Stimulated activated CD4-positive, alpha-beta T cell treated with anti-CD3 and anti-CD28 coated beads, Interleukin-15, amount 100 ng/mL, for 48 hours (primary cell): ENCODE measurements around the gene HSF2.

ENCODE experiments used
- DNase-seq, 2 donors: peaks; one replicate each; pipeline ENCODE4 v3.0.0-alpha.2; 2020; ENCODE audit warnings: low read depth in 2 of 2

Gene HSF2

GRCh38 chr6:122394016-122394415 lies 5.4 kb upstream of the HSF2 start:
- no peak for DNase-seq

DNA sequence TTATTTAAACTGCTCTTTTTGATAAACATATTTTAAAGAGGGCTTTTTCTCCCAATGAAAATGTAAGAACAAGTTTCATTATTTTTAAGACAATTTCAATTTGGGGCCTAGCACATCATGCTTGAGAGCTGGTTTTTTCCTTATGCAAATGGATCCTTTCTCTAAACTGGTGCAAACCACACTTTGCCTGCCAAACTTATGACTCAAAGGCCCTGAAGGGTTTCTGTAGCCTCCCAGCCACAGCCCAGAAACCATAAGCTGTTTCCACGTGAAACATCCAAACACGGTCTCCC lies 451 bp upstream of the HSF2 start:
- DNase-seq: no peak

DNA sequence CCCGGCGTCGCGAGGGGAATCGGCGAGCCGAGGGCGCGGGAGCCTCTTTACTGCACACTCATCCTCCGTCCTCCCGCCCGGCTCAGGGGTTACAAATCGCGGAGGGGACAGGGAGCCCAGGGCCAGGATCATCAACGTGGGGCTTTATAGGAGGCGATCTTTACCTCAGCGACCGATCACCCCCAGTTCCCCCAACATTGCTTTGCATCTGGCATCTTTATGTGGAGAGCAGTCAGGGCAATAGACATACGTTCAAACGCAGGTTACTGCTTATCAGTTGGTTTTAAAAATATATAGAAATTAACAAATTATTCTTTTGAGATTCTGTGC lies 634 bp downstream of the HSF2 start:
- no peak for DNase-seq

GRCh38 chr6:122400462-122401089 lies 1.1 kb downstream of the HSF2 start:
- no peak for DNase-seq

GRCh38 chr6:122401104-122401503 lies 1.7 kb downstream of the HSF2 start:
- no peak for DNase-seq

- DNase-seq: no peak
Measured at GRCh38 chr6:122404444-122404843, 5.0 kb downstream of the HSF2 start.

GRCh38 chr6:122405417-122405816 lies 6.0 kb downstream of the HSF2 start:
- DNase-seq: no peak

- DNase-seq: no peak
Measured at GRCh38 chr6:122406187-122406586, 6.7 kb downstream of the HSF2 start.

- DNase-seq: no peak
Measured at GRCh38 chr6:122407712-122408111, 8.3 kb downstream of the HSF2 start.

GRCh38 chr6:122408240-122408639 lies 8.8 kb downstream of the HSF2 start:
- no peak for DNase-seq

DNA sequence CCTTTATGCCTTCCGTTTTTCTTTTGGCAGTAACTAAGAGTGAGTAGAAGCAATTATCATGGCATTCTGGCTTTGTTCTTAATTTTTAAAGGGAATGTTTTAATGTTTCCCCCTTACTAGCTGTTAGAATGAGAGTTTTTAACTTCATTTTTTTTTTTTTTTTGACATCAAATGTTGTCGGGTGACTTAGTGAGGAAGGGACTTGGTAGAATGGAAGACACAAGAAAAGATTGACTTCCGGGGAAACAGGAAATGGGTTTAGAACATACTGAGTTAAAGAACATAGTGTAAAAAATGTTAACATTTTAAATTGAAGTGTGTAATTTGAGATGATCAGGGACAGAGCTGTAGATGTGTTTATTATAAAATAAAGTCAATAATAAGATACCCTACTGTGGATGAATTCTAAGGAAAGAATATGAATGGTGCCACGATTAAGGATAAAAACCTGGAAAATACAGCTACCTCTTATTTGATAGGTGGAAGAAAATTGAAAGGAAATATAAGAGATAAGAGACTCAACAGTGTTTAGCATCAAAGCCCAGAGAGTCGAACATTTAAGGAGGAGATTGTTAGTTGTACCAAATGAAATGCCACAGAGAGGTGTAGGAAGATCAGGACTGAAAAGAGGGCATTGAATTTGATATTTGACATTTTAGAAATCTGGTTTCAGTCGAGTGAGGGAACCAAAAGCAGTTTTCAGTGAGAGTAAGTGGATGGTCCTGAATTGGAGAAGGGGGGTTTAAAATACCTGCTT lies 9.4 kb downstream of the HSF2 start:
- DNase-seq: no peak

DNA sequence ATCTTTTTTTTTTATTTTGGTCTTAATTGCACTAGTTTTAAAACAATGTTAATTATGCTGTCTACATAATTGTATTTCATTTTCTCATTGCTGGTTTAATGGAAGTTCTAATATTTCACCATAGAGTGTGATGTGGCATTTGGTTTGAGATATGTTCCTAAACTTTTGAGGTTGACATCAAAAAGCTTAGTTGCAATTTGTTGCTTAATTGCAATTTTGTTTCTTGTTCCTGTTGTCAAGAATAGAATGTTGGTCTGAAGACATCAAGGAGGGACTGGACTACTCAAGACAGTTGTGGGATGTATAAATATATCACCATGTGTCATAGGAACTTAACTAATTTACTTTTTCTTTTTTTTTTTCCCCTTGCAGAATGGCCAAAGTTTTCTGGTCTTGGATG lies 12.5 kb downstream of the HSF2 start:
- DNase-seq: no peak

DNA sequence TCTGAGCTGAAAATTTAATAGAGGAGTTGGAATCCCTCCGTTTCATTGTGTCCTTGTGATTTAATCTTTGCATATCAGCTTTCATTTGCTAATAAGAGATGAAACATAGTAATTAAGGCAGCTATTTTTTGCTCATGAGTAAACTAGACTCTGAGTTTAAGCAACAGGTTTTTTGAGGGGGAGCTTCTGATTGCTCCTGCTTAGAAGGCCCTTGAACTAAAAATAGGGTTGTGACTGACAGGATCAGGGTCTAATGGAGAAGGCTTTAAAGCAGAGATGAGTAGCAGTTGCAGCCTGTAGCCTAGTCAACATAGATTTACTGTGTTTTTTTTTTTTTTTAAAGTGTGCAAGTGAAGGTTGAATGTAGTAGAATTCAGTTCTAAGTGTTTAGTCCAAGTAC lies 17.4 kb downstream of the HSF2 start:
- no peak for DNase-seq

GRCh38 chr6:122422003-122422402 lies 22.6 kb downstream of the HSF2 start:
- DNase-seq: no peak

DNA sequence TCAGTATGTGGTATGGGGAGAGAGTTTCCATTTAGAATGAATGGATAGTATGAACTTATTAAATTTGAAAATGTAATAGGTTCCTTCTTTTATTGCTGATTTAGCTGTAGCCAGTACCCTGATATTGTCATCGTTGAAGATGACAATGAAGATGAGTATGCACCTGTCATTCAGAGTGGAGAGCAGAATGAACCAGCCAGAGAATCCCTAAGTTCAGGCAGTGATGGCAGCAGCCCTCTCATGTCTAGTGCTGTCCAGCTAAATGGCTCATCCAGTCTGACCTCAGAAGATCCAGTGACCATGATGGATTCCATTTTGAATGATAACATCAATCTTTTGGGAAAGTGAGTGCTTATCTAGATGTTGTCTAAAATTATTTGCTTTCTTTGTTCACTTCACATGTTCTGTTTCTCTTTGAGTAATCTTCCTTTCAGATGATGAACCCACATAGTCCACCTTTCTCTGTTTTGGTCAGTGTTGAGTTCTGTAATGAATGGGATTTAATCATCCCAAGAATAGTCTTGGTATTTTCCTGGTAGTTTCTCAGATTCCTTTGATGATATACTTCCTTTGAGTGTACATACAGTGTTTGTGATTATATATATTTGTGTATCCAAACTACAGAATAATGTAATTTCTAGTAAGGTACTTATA lies 23.3 kb downstream of the HSF2 start:
- DNase-seq: no peak

GRCh38 chr6:122423734-122424133 lies 24.3 kb downstream of the HSF2 start:
- DNase-seq: no peak

DNA sequence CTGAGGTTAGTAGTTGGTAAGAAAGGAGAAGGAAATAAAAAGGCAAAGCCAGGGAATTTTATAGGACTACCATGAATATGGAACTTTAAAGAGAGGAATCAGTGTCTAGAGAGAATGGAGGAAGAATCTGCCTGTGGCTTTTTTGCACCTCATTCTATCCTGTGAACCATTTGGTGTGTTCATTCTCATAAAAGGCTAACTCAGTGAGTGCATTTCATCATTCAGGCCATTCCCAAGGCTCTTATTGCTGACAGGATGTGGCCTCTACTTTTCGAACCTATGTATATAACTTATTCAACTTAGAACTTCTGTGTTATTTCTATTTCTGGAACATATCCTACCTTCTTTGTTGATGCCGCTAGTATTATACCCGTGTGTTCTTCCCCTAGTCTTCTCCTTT lies 27.1 kb downstream of the HSF2 start:
- DNase-seq: no peak

GRCh38 chr6:122428781-122429180 lies 29.3 kb downstream of the HSF2 start:
- no peak for DNase-seq

GRCh38 chr6:122429323-122429722 lies 29.9 kb downstream of the HSF2 start:
- DNase-seq: no peak

DNA sequence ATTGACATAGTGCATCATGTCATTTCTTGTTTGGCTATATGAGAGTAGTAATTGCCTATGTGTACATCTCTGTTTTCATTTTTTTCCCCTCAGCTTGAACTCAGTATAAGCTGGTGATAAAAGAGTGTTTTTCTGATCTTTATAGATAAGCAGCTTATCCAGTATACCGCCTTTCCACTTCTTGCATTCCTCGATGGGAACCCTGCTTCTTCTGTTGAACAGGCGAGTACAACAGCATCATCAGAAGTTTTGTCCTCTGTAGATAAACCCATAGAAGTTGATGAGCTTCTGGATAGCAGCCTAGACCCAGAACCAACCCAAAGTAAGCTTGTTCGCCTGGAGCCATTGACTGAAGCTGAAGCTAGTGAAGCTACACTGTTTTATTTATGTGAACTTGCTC lies 32.3 kb downstream of the HSF2 start:
- DNase-seq: no peak

GRCh38 chr6:122432816-122433215 lies 33.4 kb downstream of the HSF2 start:
- no peak for DNase-seq

- no peak for DNase-seq
Measured at GRCh38 chr6:122438975-122439374, 39.5 kb downstream of the HSF2 start.

GRCh38 chr6:122445274-122445673 lies 45.8 kb downstream of the HSF2 start:
- no peak for DNase-seq

GRCh38 chr6:122449069-122449468 lies 49.6 kb downstream of the HSF2 start:
- no peak for DNase-seq
